Fibroblast of the conjunctiva (primary cell): ENCODE measurements around the gene IFITM2.
"Not testable (repeated sequence)": the region's sequence is repeated elsewhere in the genome, so short reads cannot be mapped to it uniquely, and the experiment has no call there.

Experiments used
- DNase-seq: peaks from one replicate; pipeline ENCODE4 v3.0.0-alpha.2; 2010; ENCODE audit warnings: low read depth

The IFITM2 gene

DNA sequence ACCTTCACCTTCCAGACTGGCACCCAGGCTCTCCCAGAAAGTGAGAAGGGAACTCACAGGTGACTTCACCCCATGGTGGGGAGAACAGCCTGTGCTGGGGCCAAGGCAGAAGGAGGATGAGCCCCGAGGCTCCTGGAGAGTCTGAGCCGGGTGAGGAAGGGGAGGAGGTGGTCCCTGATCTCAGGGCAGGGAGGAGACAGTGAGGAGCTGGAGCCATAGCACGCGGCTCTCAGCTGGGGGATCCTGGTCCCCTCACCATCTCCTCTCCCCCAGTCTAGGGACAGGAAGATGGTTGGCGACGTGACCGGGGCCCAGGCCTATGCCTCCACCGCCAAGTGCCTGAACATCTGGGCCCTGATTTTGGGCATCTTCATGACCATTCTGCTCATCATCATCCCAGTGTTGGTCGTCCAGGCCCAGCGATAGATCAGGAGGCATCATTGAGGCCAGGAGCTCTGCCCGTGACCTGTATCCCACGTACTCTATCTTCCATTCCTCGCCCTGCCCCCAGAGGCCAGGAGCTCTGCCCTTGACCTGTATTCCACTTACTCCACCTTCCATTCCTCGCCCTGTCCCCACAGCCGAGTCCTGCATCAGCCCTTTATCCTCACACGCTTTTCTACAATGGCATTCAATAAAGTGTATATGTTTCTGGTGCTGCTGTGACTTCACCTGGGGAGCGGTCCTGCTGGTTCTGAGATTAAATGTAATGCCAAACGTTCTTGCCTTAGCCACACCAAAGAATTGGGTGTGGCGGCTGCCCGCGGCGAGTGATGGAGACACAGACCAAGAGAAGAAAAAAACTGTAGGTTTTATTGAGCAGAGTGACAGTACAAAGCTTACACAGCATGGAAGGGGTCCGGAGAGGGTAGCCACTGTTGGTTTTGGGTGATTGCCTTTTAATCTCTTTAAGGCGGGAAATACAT is 1.4 kb downstream of the IFITM2 start:
- not testable (repeated sequence) for DNase-seq

DNA sequence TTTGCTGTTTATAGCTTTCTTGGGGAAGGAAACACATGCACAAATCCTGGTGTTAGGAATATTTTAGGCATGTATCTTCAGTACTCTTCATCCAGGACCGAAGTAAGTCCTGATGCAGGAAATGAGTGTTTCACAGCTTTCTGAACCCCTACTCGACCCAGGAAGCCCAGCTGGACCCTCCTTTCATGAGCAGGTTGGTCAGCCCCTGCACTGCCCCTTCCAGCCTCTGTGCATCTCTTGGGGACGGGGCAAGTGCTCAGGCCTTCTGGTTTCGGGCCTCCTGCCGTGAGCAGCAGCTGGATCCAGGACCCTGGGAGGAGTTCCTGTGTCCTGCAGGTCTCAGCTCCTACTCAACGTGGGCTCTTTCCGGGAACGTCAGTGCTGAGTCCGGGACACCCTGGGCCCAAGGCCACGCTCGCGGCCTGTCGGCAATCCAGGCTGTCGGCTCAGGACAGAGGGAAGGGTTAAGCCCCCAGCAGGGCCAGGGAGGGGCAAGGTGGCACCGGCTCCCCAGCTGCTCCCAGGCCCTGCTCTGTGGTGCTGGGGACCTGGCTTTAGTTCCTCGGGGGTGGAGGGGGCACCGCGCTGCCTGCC is 2.5 kb downstream of the IFITM2 start:
- not testable (repeated sequence) for DNase-seq

DNA sequence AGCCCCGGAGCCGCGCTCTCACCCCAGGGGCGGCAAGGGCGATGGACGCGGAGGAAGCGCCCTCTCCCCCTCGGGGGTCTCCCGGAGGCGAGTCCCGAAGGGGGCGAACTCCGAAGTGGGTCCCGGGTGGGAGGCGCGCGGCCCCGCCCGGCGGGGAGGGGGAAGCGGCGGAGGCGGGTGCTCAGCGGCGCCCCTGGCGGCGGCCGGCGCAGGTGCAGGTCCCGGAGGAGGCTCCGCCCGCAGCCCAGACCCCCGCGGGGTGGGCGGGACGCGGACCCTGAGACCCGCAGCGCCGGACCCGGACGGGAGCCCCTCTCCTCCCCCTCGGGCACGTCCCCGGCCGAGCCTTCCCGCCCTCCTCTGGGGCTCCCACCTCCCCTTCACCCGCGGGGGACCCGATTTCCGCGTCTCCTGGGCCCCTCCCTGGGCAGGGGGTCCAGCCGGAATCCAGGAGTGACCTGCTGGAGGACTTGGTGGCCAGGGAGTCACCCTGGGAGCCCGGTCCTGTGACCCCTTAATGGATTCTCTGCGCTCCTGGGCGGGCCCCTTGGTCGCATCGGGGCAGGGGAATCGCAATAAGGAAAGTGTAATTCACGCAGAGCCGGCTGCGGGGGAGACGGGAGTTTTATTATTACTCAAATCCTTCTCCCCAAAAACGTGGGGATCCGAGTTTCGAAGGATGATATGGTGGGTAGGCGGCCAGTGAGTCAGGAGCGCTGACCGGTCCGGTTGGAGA is 3.6 kb downstream of the IFITM2 start:
- not testable (repeated sequence) for DNase-seq

DNA sequence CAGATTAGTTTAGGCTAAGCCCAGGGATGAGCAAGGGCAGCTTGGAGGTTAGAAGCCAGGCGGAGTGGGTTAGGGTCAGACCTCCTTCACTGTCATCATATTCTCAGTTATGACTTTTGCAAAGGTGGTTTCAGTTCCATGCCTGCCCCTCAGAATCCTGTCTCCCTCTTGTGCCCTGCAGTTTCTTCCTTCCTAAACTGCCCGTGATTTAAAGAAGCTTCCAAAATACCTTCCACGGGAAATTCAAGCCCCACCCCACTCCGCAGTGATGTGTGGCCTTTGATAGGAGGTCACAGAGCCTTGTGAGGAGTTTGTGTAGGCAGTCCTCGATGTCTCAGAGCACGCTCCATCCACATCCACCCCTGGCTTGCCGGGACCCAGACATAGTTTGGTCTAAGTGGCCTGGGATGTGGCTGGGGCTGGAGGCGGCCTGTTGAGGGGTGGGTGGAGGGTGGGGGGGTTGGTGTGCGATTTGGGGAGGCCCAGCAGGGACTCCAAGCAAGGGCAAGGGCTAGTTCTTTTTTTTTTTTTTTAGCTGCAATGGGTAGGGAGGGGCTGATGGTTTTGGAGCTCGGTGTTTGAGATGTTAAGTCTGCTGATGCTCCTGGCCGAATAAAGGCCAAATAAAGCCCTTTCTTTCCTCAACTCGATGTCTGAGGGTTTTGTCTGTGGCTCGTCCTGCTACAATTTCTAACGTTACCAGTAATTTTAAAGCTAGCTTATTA is 4.6 kb downstream of the IFITM2 start:
- DNase-seq = no peak

- DNase-seq = no peak
Measured at GRCh38 chr11:313304-313786, 5.7 kb downstream of the IFITM2 start.

GRCh38 chr11:313787-314553 is 6.4 kb downstream of the IFITM2 start, which contains the start of gene IFITM1:
TSS of gene IFITM1 (plus strand) at chr11:314040. CDS start at chr11:314171, 131 bp downstream.
- DNase-seq = peak; percentile 53

DNA sequence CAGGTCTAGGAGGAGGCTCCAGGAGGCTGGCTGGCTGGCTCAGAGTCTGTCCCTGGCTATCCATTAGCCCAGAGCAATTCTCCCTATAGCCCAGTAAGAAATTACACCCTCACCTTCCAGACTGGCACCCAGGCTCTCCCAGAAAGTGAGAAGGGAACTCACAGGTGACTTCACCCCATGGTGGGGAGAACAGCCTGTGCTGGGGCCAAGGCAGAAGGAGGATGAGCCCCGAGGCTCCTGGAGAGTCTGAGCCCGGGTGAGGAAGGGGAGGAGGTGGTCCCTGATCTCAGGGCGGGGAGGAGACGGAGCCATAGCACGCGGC is 6.9 kb downstream of the IFITM2 start:
- not testable (repeated sequence) for DNase-seq

DNA sequence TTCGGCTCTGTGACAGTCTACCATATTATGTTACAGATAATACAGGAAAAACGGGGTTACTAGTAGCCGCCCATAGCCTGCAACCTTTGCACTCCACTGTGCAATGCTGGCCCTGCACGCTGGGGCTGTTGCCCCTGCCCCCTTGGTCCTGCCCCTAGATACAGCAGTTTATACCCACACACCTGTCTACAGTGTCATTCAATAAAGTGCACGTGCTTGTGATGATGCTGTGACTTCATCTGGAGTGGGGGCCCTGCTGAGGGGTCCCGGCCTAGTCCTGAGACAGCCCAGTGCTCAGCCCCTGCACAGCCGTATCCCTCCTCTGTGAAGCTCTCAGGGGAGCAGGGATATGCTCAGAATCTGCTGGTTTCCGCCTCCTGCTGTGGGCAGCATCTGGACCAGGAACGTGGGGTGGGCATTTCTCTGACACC is 7.5 kb downstream of the IFITM2 start:
- no peak for DNase-seq

GRCh38 chr11:315516-315994 is 7.9 kb downstream of the IFITM2 start:
- no peak for DNase-seq

- DNase-seq = no peak
Measured at GRCh38 chr11:316031-316701, 8.6 kb downstream of the IFITM2 start.

DNA sequence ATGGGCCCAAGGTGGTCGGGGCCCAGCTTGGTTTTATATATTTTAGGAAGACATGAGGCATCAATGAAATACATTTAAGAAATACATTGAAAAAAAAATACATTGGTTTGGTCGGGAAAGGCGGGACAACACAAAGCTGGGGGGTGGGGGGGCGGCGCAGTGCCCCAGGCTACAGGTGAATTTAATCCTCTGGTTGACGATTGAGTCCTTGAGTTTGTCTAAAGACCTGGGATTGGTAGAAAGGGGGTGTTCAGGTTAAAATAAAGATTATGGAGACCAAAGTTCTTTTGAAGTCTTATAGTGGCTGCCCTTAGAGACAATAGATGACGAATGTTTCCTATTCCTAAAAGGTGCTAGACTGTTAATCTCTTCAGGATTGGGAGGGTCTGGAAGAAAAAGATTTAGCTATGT is 9.3 kb downstream of the IFITM2 start:
- DNase-seq = no peak

DNA sequence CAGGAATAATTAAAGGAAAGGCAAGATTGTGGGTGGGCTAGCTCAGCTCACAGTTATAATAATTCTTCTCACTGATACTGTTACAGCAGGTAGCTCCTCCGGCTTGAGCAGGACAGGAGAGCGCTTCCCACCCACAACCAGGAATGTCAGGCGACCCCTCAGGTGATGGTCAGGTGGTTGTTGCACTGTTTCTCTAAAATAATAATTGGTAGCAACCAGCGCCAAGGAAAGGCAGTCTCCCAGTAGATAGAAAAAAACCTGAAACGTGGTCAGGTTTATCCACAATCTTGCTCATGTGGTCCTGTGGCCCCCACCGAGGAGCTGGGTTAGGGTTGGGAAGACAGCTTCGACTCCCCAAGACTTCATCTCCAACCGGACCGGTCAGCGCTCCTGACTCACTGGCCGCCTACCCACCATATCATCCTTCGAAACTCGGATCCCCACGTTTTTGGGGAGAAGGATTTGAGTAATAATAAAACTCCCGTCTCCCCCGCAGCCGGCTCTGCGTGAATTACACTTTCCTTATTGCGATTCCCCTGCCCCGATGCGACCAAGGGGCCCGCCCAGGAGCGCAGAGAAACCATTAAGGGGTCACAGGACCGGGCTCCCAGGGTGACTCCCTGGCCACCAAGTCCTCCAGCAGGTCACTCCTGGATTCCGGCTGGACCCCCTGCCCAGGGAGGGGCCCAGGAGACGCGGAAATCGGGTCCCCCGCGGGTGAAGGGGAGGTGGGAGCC is 10.2 kb downstream of the IFITM2 start:
- DNase-seq = not testable (repeated sequence)

- not testable (repeated sequence) for DNase-seq
Measured at GRCh38 chr11:318405-319120, 10.9 kb downstream of the IFITM2 start.

DNA sequence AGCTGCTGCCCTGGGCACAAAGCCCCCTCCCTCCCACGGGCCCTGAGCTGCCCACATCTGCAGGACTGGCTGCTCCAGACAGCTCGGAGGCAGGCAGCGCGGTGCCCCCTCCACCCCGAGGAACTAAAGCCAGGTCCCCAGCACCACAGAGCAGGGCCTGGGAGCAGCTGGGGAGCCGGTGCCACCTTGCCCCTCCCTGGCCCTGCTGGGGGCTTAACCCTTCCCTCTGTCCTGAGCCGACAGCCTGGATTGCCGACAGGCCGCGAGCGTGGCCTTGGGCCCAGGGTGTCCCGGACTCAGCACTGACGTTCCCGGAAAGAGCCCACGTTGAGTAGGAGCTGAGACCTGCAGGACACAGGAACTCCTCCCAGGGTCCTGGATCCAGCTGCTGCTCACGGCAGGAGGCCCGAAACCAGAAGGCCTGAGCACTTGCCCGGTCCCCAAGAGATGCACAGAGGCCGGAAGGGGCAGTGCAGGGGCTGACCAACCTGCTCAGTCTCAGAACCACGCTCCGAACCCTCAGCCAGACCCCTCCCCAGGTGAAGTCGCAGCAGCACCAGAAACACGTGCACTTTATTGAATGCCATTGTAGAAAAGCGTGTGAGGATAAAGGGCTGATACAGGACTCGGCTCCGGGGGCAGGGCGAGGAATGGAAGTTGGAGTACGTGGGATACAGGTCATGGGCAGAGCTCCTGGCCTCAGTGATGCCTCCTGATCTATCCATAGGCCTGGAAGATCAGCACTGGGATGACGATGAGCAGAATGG is 11.7 kb downstream of the IFITM2 start:
- DNase-seq = not testable (repeated sequence)

DNA sequence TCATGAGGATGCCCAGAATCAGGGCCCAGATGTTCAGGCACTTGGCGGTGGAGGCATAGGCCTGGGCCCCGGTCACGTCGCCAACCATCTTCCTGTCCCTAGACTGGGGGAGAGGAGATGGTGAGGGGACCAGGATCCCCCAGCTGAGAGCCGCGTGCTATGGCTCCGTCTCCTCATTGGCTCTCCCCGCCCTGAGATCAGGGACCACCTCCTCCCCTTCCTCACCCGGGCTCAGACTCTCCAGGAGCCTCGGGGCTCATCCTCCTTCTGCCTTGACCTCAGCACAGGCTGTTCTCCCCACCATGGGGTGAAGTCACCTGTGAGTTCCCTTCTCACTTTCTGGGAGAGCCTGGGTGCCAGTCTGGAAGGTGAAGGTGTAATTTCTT is 12.3 kb downstream of the IFITM2 start:
- DNase-seq = not testable (repeated sequence)

DNA sequence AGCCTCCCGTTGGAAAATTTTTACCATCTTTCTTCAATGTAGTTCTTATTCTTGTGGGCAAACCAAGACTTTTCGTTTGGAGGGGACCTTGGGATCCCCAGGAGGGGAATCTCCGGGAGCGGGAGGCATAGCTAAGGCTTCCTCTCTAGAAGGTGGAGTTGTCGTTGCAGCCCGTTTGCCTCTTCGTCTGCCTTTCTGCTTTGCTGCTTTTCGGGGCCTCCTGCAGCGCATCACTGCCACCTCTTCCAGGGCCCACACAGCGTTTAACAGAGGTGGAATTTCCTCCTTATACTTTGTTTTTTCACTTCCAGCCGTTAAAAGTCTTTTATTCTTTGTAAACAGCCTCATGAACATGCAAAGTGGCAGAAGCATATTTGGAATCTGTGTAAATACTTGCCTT is 16.5 kb downstream of the IFITM2 start:
- no peak for DNase-seq

GRCh38 chr11:324593-325517 is 17.2 kb downstream of the IFITM2 start:
- DNase-seq = not testable (repeated sequence)
